K562 (cell line): ENCODE results near the gene ZSWIM8. TPM values are rescaled to one million over a fixed set of nuclear protein-coding genes. Genes with fewer than 3 reads are reported as not detected.
A peak's percentile ranks its signal among the peaks of the same experiment; 100 is the strongest.

Source experiments
- ATAC-seq: fragments of 200-7000 bp; cut with Tn5 transposase; 3 replicates; pipeline ENCODE4 v1.9.1; 2020; ENCODE audit warnings: moderate library complexity
- BruUV-seq: library from RNA; stranded (reverse); fragments of 400-500 nt; replicated peaks from 2 replicates; lab custom pipeline; 2021; lab: Mats Ljungman, UMichigan
- CTCF ChIA-PET: fragments of 300-600 bp; formaldehyde crosslinking; extraction: SDS; loops from one replicate; lab custom pipeline; 2021; ENCODE audit warnings: low intra/inter-chr PET ratio; lab: Yijun Ruan, JAX
- POLR2A ChIA-PET: fragments of 300-600, 350-650 bp; sonication (Branson Sonifier 250); formaldehyde crosslinking; extraction: SDS; loops from one replicate; lab custom pipeline; 2021; ENCODE audit warnings: antibody characterized with exemption, inconsistent platforms; lab: Yijun Ruan, JAX
- DNase-seq, 4 experiments: peaks; one replicate each; pipeline versions ENCODE4 v3.0.0 to v3.0.0-alpha.2; 2011 to 2018; ENCODE audit warnings: low spot score in 3 of 4, mixed read lengths in 3 of 4; ENCODE audit errors: extremely low read depth in 1 of 4
- FAIRE-seq: peaks from 2 replicates; lab custom pipeline; 2011; peaks lifted over from hg19 to GRCh38; lab: Jason Lieb, UNC
- H2AFZ ChIP-seq: 2 replicates; pipeline ENCODE4 v1.6.0; 2011; ENCODE audit warnings: low read depth, low read length, control low read depth, inconsistent platforms
- H3K27ac ChIP-seq: fragments of 200-600 bp; 3 replicates; pipeline ENCODE4 v1.8.0; 2011; ENCODE audit warnings: low read depth, mild to moderate bottlenecking, control low read depth, inconsistent platforms, low read length, moderate library complexity, mixed read lengths; ENCODE audit errors: extremely low read depth
- H3K27me3 ChIP-seq, 2 experiments: fragments of 300-600 bp in 1 of 2; 2 replicates in 1 of 2; 3 replicates in 1 of 2; pipeline versions ENCODE4 v1.6.0 to v1.8.0; 2011; ENCODE audit warnings: inconsistent platforms in 2 of 2, low read length in 2 of 2, mild to moderate bottlenecking in 1 of 2, mixed read lengths in 1 of 2, moderate library complexity in 1 of 2; ENCODE audit not compliant: control insufficient read depth in 2 of 2, insufficient read depth in 2 of 2
- H3K36me3 ChIP-seq: fragments of 300-600 bp; 3 replicates; pipeline ENCODE4 v1.8.0; 2011; ENCODE audit warnings: mild to moderate bottlenecking, low read length, inconsistent platforms; ENCODE audit not compliant: control insufficient read depth, insufficient read depth
- H3K4me1 ChIP-seq, 2 experiments: fragments of 200-600 bp in 1 of 2; replicated peaks in 1 of 2; 2 replicates in 1 of 2; 3 replicates in 1 of 2; pipeline versions ENCODE4 v1.5.1 to v1.8.0; 2011; ENCODE audit warnings: inconsistent platforms in 2 of 2, low read length in 2 of 2, mild to moderate bottlenecking in 1 of 2, mixed read lengths in 1 of 2, moderate library complexity in 1 of 2; ENCODE audit not compliant: control insufficient read depth in 2 of 2, insufficient read depth in 2 of 2
- H3K4me2 ChIP-seq: 2 replicates; pipeline ENCODE4 v1.6.1; 2011; ENCODE audit warnings: low read length, control low read depth, inconsistent platforms, mixed read lengths; ENCODE audit not compliant: insufficient read depth
- H3K4me3 ChIP-seq: fragments of 200-600 bp; sonication (generic), shearing (Covaris generic); 2 replicates; pipeline ENCODE4 v1.5.1; 2016; ENCODE audit warnings: control low read depth, inconsistent platforms
- H3K79me2 ChIP-seq: fragments of 200-600 bp; 3 replicates; pipeline ENCODE4 v1.8.0; 2011; ENCODE audit warnings: low read length, inconsistent platforms; ENCODE audit not compliant: control insufficient read depth, insufficient read depth
- H3K9ac ChIP-seq, 2 experiments: 2 replicates each; pipeline versions ENCODE4 v1.6.0 to v1.6.1; 2011; ENCODE audit warnings: low read depth in 2 of 2, low read length in 2 of 2, control low read depth in 1 of 2, inconsistent platforms in 1 of 2, mild to moderate bottlenecking in 1 of 2, mixed read lengths in 1 of 2; ENCODE audit not compliant: insufficient read depth in 1 of 2
- H3K9me1 ChIP-seq: one replicate; pipeline ENCODE4 v1.6.0; 2011; ENCODE audit warnings: inconsistent platforms, mild to moderate bottlenecking, low read length, moderate library complexity; ENCODE audit not compliant: control insufficient read depth, insufficient read depth
- H3K9me3 ChIP-seq: replicated peaks from 2 replicates; pipeline ENCODE4 v1.5.1; 2011; ENCODE audit warnings: low read depth, low read length, inconsistent platforms; ENCODE audit not compliant: control insufficient read depth, insufficient read depth
- H4K20me1 ChIP-seq: replicated peaks from 2 replicates; pipeline ENCODE4 v1.6.1; 2011; ENCODE audit warnings: low read length, inconsistent platforms, mixed read lengths; ENCODE audit not compliant: control insufficient read depth, insufficient read depth
- BDP1 ChIP-seq: IDR thresholded peaks from 3 replicates; pipeline ENCODE4 v1.6.1; 2011; ENCODE audit not compliant: insufficient read length, insufficient read depth
- ELF4 ChIP-seq: fragments of 450-650 bp; formaldehyde crosslinking; IDR thresholded peaks from 2 replicates; pipeline ENCODE4 v1.4.0; 2022; ENCODE audit warnings: missing genetic modification characterization
- ESRRB ChIP-seq: fragments of 250-450 bp; sonication (Bioruptor Pico); IDR thresholded peaks from 2 replicates; pipeline ENCODE4 v1.5.0; 2020; ENCODE audit warnings: mild to moderate bottlenecking, moderate library complexity, borderline replicate concordance
- FOSL1 ChIP-seq: fragments of 200-800 bp; sonication (Bioruptor generic); conservative IDR thresholded peaks from 2 replicates; pipeline ENCODE4 v1.6.1; 2016; ENCODE audit warnings: missing genetic modification characterization, missing compliant biosample characterization
- FOXA3 ChIP-seq, 2 experiments: fragments of 450-650 bp in 1 of 2; sonication (generic) in 1 of 2; formaldehyde crosslinking; IDR thresholded peaks in 1 of 2; conservative IDR thresholded peaks in 1 of 2; 2 replicates each; pipeline versions ENCODE4 v1.4.0 to v1.8.0; 2020 to 2022; ENCODE audit warnings: mild to moderate bottlenecking in 2 of 2, missing genetic modification reagents in 1 of 2
- FOXK1 ChIP-seq: sonication (generic); formaldehyde crosslinking; IDR thresholded peaks from 2 replicates; pipeline ENCODE4 v1.8.0; 2022; ENCODE audit warnings: missing genetic modification reagents, mild to moderate bottlenecking, borderline replicate concordance
- NCOA4 ChIP-seq: fragments of 450-650 bp; IDR thresholded peaks from 2 replicates; pipeline ENCODE4 v1.6.1; 2018; ENCODE audit warnings: mild to moderate bottlenecking; ENCODE audit not compliant: partially characterized antibody
- PATZ1 ChIP-seq: fragments of 250-450 bp; sonication (Bioruptor Pico); IDR thresholded peaks from 2 replicates; pipeline ENCODE4 v1.5.0; 2020; ENCODE audit warnings: mild to moderate bottlenecking, borderline replicate concordance
- ZNF165 ChIP-seq: fragments of 250-450 bp; sonication (Bioruptor Pico); IDR thresholded peaks from 2 replicates; pipeline ENCODE4 v1.4.0; 2020; ENCODE audit warnings: borderline replicate concordance
- ZNF175 ChIP-seq: fragments of 200-800 bp; sonication (Bioruptor generic); IDR thresholded peaks from 2 replicates; pipeline ENCODE4 v1.6.1; 2016; ENCODE audit warnings: low read depth, mild to moderate bottlenecking, missing genetic modification characterization, missing compliant biosample characterization
- ZNF707 ChIP-seq: fragments of 250-450 bp; sonication (Bioruptor Pico); conservative IDR thresholded peaks from 2 replicates; pipeline ENCODE4 v1.8.0; 2022; ENCODE audit warnings: inconsistent platforms, mild to moderate bottlenecking, moderate library complexity
- WGBS: fragments of 100-300 bp; shearing (Covaris generic); methylation state at CpG from one replicate; pipeline ENCODE4 v1.1.6; 2016; ENCODE audit warnings: low coverage, mixed read lengths; ENCODE audit not compliant: insufficient coverage; ENCODE audit errors: missing lambda C conversion rate; 5-methylcytosine and 5-hydroxymethylcytosine counted together
- in situ Hi-C: fragments of 300-500 bp; cut with MboI; formaldehyde crosslinking; loops from 4 replicates; pipeline ENCODE4 v1.15.0; 2018; ENCODE audit warnings: inconsistent platforms, mixed read lengths
- intact Hi-C: fragments of 100-400 bp; cut with micrococcal nuclease; formaldehyde crosslinking; loops from 2 replicates; pipeline ENCODE4 v1.14.2; 2022
- polyA plus RNA-seq, 8 experiments: library from polyadenylated mRNA; depleted of rRNA in 4 of 8; stranded (reverse) in 5 of 8; unstranded in 3 of 8; fragments of >200 nt; fragmentation: Nextera tagmentation in 2 of 8; fragmentation: Illumina TruSeq in 1 of 8; extraction: Ambion mirVana in 2 of 8; extraction: Trizol in 1 of 8; gene quantifications; 2 replicates each; pipeline versions ENCODE4 v1.2.1 to v1.2.3, GENCODE V29; 2011 to 2014; ENCODE audit warnings: inconsistent platforms in 1 of 8, missing spikeins in 1 of 8
- total RNA-seq, 7 experiments: library from RNA; depleted of rRNA in 6 of 7; stranded (reverse); fragments of >200 nt in 6 of 7; fragmentation: Illumina TruSeq in 2 of 7; extraction: Trizol in 2 of 7; gene quantifications; 2 replicates each; pipeline versions ENCODE4 v1.2.1 to v1.2.3, GENCODE V29; 2011 to 2021; ENCODE audit warnings: low replicate concordance in 1 of 7
- TF ChIP-seq, protein P1 (sequence below), 2 experiments: IDR thresholded peaks; 2 replicates each; pipeline ENCODE4 v1.6.1; 2012; ENCODE audit warnings: improper control_type of control experiment in 2 of 2, low read depth in 2 of 2, low read length in 2 of 2, borderline replicate concordance in 1 of 2
- TF ChIP-seq, protein P2 (sequence below): sonication (generic); formaldehyde crosslinking; IDR thresholded peaks from 2 replicates; pipeline ENCODE4 v1.4.0; 2020; ENCODE audit warnings: mild to moderate bottlenecking, missing genetic modification reagents

The ZSWIM8 gene
- total and polyA plus RNA-seq, 9 of the 15 experiments (the other 6 are each of a cell fraction or from before 2014, with no cell fraction given), result 5.6 to 47.8 (median 26.7) TPM

DNA sequence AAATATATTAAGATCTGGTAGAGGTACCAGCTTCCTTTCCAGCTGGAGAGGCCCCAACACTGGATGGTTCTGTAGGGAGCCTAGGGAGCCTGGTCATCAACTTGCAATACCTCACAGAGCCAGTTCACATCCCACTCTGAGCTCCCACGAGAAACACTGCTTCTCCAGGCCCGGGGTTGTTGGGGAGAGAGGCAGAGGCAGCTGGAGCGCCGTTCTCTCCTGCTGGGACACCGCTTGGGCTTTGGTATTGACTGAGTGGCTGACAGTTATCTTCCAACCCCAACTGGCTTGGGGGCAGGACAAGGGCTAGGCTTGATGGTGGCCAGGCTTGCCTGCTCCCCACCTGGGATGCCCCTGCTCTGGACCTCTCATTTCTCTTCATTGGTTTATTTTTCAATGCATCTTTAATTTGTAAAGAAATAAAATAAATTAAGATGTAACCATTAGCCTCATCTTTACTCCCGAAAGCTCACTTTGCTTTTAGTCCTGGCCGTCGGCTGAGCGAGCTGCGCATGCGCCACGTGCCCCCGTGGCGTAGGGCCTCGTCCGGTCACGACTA, 13.6 kb upstream of the ZSWIM8 start:
- Histone ChIP-seq H3K9ac (peak overlapping the region; percentile 79 to 97), H3K4me3 (peak overlapping the region; percentile 74), H3K79me2 (peaks cover 54% of the 10 kb centered on the region), H3K4me1 (peaks cover 21 to 29% of the 10 kb centered on the region in 2 experiments; a peak in 4 of 5 replicates), H3K4me2 (peak overlapping the region; percentile 98), H2AFZ (peak overlapping the region; percentile 94), H3K9me3 (no peaks in the 10 kb centered on the region), H3K27ac (peak overlapping the region; percentile 91), H3K9me1 (no peaks in the 10 kb centered on the region), H3K27me3 (no peaks in the 10 kb centered on the region), H4K20me1 (peaks cover 13% of the 10 kb centered on the region), H3K36me3 (peaks cover 72% of the 10 kb centered on the region)
- in situ Hi-C loops, result loop anchor here (10.0 kb wide), 1 partner anchor 117 kb away; the partner anchor contains the start of gene SYNPO2L
- WGBS, result 3% methylated on average over 17 of the region's 17 CpGs
- DNase-seq (peak in 3 of 4 experiments; percentile 42 to 95 (median 93)), ATAC-seq (peak; percentile 53), FAIRE-seq (peak; percentile 85)
- TSS peak; percentile 60 for BruUV-seq
- ChIA-PET POLR2A (interaction anchor here (0.6 to 11.0 kb wide), 19 partner anchors 10 to 525 kb away, joined by 3 to 137 read pairs (median 4); partner anchors contain the start of genes CHCHD1, SEC24C and ZSWIM8), CTCF (no interaction called here)
- intact Hi-C loops, result loop anchor here (5.0 kb wide), 1 partner anchor 160 kb away; no protein-coding TSS in a partner anchor
- TF ChIP-seq ZNF165 (CRISPR knock-in tag), result no peak
- TF ChIP-seq FOSL1 (tag), result 0 out of 2 replicates have a peak, but pooled peaks have one; percentile 9
- no peak for TF ChIP-seq BDP1
- peak in 1 of 2 experiments; percentile 65; a peak in 1 of 4 replicates for TF ChIP-seq FOXA3 (CRISPR knock-in tag; conservative IDR thresholded peaks at IDR 0.05 in 1 of 2, IDR thresholded peaks at IDR 0.05 in 1 of 2)
- no peak for TF ChIP-seq ESRRB (CRISPR knock-in tag)
- TF ChIP-seq ZNF175, result no peak
- TF ChIP-seq ELF4 (CRISPR knock-in tag), result no peak
- TF ChIP-seq, protein P1, sequence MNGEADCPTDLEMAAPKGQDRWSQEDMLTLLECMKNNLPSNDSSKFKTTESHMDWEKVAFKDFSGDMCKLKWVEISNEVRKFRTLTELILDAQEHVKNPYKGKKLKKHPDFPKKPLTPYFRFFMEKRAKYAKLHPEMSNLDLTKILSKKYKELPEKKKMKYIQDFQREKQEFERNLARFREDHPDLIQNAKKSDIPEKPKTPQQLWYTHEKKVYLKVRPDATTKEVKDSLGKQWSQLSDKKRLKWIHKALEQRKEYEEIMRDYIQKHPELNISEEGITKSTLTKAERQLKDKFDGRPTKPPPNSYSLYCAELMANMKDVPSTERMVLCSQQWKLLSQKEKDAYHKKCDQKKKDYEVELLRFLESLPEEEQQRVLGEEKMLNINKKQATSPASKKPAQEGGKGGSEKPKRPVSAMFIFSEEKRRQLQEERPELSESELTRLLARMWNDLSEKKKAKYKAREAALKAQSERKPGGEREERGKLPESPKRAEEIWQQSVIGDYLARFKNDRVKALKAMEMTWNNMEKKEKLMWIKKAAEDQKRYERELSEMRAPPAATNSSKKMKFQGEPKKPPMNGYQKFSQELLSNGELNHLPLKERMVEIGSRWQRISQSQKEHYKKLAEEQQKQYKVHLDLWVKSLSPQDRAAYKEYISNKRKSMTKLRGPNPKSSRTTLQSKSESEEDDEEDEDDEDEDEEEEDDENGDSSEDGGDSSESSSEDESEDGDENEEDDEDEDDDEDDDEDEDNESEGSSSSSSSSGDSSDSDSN (IDR thresholded peaks at IDR 0.05; ENCODE audit: borderline replicate concordance in 1 of 2, low read depth in 2 of 2, low read length in 2 of 2), result peak; percentile 54 to 64; a peak in 1 of 4 replicates
- TF ChIP-seq NCOA4, result no peak
- no peak for TF ChIP-seq PATZ1 (CRISPR knock-in tag)
- TF ChIP-seq ZNF707 (CRISPR knock-in tag), result no peak
- TF ChIP-seq, protein P2, sequence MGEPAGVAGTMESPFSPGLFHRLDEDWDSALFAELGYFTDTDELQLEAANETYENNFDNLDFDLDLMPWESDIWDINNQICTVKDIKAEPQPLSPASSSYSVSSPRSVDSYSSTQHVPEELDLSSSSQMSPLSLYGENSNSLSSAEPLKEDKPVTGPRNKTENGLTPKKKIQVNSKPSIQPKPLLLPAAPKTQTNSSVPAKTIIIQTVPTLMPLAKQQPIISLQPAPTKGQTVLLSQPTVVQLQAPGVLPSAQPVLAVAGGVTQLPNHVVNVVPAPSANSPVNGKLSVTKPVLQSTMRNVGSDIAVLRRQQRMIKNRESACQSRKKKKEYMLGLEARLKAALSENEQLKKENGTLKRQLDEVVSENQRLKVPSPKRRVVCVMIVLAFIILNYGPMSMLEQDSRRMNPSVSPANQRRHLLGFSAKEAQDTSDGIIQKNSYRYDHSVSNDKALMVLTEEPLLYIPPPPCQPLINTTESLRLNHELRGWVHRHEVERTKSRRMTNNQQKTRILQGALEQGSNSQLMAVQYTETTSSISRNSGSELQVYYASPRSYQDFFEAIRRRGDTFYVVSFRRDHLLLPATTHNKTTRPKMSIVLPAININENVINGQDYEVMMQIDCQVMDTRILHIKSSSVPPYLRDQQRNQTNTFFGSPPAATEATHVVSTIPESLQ (CRISPR knock-in tag), result no peak
- peak; percentile 26; the same call in 1 of the 2 replicates for TF ChIP-seq FOXK1
